Thyroid gland (tissue), 4 donors: ENCODE data around the gene MIEF2. TPM values are rescaled to one million over a fixed set of nuclear protein-coding genes. Genes with fewer than 3 reads are reported as not detected.
A peak's percentile ranks its signal among the peaks of the same experiment; 100 is the strongest.

ENCODE experiments used
- DNase-seq, 2 donors: peaks; one replicate each; pipeline ENCODE4 v3.0.0-alpha.2; 2019
- H3K27ac ChIP-seq, 3 donors: fragments of 200-600 bp; sonication (generic); 1 replicate in 2 of 3; 2 replicates in 1 of 3; pipeline ENCODE4 v1.5.1; 2016 to 2019; ENCODE audit warnings: mild to moderate bottlenecking in 1 of 3, moderate library complexity in 1 of 3
- H3K27me3 ChIP-seq: fragments of 200-600 bp; sonication (generic); one replicate; pipeline ENCODE4 v1.5.1; 2019
- H3K36me3 ChIP-seq, 2 donors: fragments of 200-600 bp; sonication (generic); one replicate each; pipeline ENCODE4 v1.5.1; 2016 to 2019
- H3K4me1 ChIP-seq, 2 donors: fragments of 200-600 bp; sonication (generic); one replicate each; pipeline ENCODE4 v1.5.1; 2017 to 2019
- H3K4me3 ChIP-seq, 3 donors: fragments of 200-600 bp; sonication (generic); replicated peaks in 1 of 3; 1 replicate in 2 of 3; 2 replicates in 1 of 3; pipeline ENCODE4 v1.5.1; 2016; ENCODE audit warnings: mild to moderate bottlenecking in 1 of 3
- H3K9me3 ChIP-seq: fragments of 200-600 bp; sonication (generic); one replicate; pipeline ENCODE4 v1.5.1; 2017
- CTCF ChIP-seq, 6 experiments: fragments of 200-600 bp in 3 of 6; fragments of 450-650 bp in 3 of 6; sonication (generic) in 3 of 6; IDR thresholded peaks; one replicate each; pipeline ENCODE4 v1.5.1; 2016 to 2019; ENCODE audit warnings: antibody characterized with exemption in 6 of 6, mild to moderate bottlenecking in 2 of 6, inconsistent platforms in 1 of 6, moderate library complexity in 1 of 6
- POLR2A ChIP-seq, 2 donors: fragments of 450-650 bp; IDR thresholded peaks; one replicate each; pipeline ENCODE4 v1.6.1; 2017; ENCODE audit warnings: antibody characterized with exemption in 2 of 2, mild to moderate bottlenecking in 2 of 2, moderate library complexity in 1 of 2
- WGBS, 2 donors: methylation state at CpG; one replicate each; pipeline ENCODE4 v1.1.5; 2017; 5-methylcytosine and 5-hydroxymethylcytosine counted together
- intact Hi-C: fragments of 100-400 bp; cut with DNase I; formaldehyde crosslinking; loops from one replicate; pipeline ENCODE4 v1.15.1; 2023
- total RNA-seq, 4 donors: library from RNA; depleted of rRNA; stranded (reverse); fragments of >200 nt; gene quantifications; one replicate each; pipeline ENCODE4 v1.2.3, GENCODE V29; 2016

MIEF2 gene
- total RNA-seq, 4 donors from 2014 or later: 25.7 to 47.0 (median 34.9) TPM

GRCh38 chr17:18309202-18309601 lies 48.7 kb downstream of the MIEF2 start:
- Histone ChIP-seq H3K4me3 (no peak overlapping the region), H3K27ac (no peak overlapping the region), H3K36me3 (peaks cover 27 to 29% of the 10 kb centered on the region in 2 donors), H3K9me3 (no peaks in the 10 kb centered on the region), H3K27me3 (no peaks in the 10 kb centered on the region), H3K4me1 (peaks cover 9 to 11% of the 10 kb centered on the region in 2 donors)
- 94 to 95% methylated on average over 4 of the region's 4 CpGs for WGBS, 2 donors
- intact Hi-C loops: no loop called here
- TF ChIP-seq POLR2A (IDR thresholded peaks at IDR 0.05) (no peak), CTCF (IDR thresholded peaks at IDR 0.05) (no peak)
- no peak for DNase-seq

- H3K36me3 ChIP-seq: peaks cover 8 to 10% of the 10 kb centered on the region in 2 donors
Measured at GRCh38 chr17:18314059-18314730, 53.7 kb downstream of the MIEF2 start.

GRCh38 chr17:18314731-18315561 lies 54.5 kb downstream of the MIEF2 start, which contains the start of the genes SMCR8 and TOP3A:
Gene SMCR8 (plus strand): TSS chr17:18315293. CDS start chr17:18315790, 497 bp downstream.
Gene TOP3A (minus strand): TSS chr17:18314994. CDS start chr17:18314778, 216 bp downstream.
- WGBS, 2 donors: 1% methylated on average over 52 to 53 of the region's 78 CpGs
- H3K27me3 ChIP-seq: no peaks in the 10 kb centered on the region
- H3K27ac ChIP-seq: peak within 1 kb of the TSS; percentile 69 to 87 (median 73)
- intact Hi-C loops: loop anchor here (5.0 kb wide), 1 partner anchor 58 kb away; the partner anchor contains the start of gene FLII
- peak in 1 of 6 experiments; percentile 21 for TF ChIP-seq CTCF (IDR thresholded peaks at IDR 0.05)
- peak in 1 of 2 donors; percentile 63 for TF ChIP-seq POLR2A (IDR thresholded peaks at IDR 0.05)
- peak; percentile 99 for DNase-seq
- peaks cover 10 to 11% of the 10 kb centered on the region in 2 donors for H3K36me3 ChIP-seq
- H3K4me3 ChIP-seq: peak within 1 kb of the TSS; percentile 50 to 90 (median 83)
- no peaks in the 10 kb centered on the region for H3K9me3 ChIP-seq
- H3K4me1 ChIP-seq: peaks cover 30 to 52% of the 10 kb centered on the region in 2 donors

More at GRCh38 chr17:18314059-18314730, 53.7 kb downstream of the MIEF2 start:
- intact Hi-C loops: no loop called here
- no peaks in the 10 kb centered on the region for H3K27me3 ChIP-seq
- 1% methylated on average over 34 to 36 of the region's 39 CpGs for whole genome bisulfite sequencing, 2 donors
- peaks cover 27 to 48% of the 10 kb centered on the region in 2 donors for H3K4me1 ChIP-seq
- peak; percentile 16 to 26 for DNase-seq
- H3K4me3 ChIP-seq: peak overlapping the region; percentile 38 to 90 (median 55)
- H3K9me3 ChIP-seq: no peaks in the 10 kb centered on the region
- TF ChIP-seq CTCF (IDR thresholded peaks at IDR 0.05) (no peak), POLR2A (IDR thresholded peaks at IDR 0.05) (no peak)
- H3K27ac ChIP-seq: peak overlapping the region; percentile 17 to 87 (median 73)

GRCh38 chr17:18315562-18315922 lies 55.1 kb downstream of the MIEF2 start:
- intact Hi-C loops: loop anchor here (5.0 kb wide), 1 partner anchor 58 kb away; the partner anchor contains the start of gene FLII
- 6 to 7% methylated on average over 18 of the region's 18 CpGs for WGBS, 2 donors
- Histone ChIP-seq H3K4me3 (peak overlapping the region; percentile 50 to 90 (median 83)), H3K4me1 (peaks cover 30 to 52% of the 10 kb centered on the region in 2 donors), H3K36me3 (peaks cover 10 to 11% of the 10 kb centered on the region in 2 donors), H3K27me3 (no peaks in the 10 kb centered on the region), H3K9me3 (no peaks in the 10 kb centered on the region), H3K27ac (peak overlapping the region; percentile 69 to 87 (median 73))
- no peak for DNase-seq
- TF ChIP-seq POLR2A (IDR thresholded peaks at IDR 0.05) (no peak), CTCF (IDR thresholded peaks at IDR 0.05) (no peak)
